Endothelial cell of umbilical vein (primary cell): Measurements from ENCODE around the gene DGKG.

ENCODE experiments used
- EZH2 ChIP-seq: IDR thresholded peaks from 2 replicates; pipeline ENCODE4 v1.6.1; 2012; ENCODE audit warnings: borderline replicate concordance, low read depth, mild to moderate bottlenecking, moderate library complexity, low read length, inconsistent platforms; ENCODE audit not compliant: severe bottlenecking
- FOS ChIP-seq: IDR thresholded peaks from 2 replicates; pipeline ENCODE4 v1.6.1; 2011; ENCODE audit warnings: mild to moderate bottlenecking, low read length, moderate library complexity, borderline replicate concordance; ENCODE audit not compliant: insufficient read depth
- POLR2A ChIP-seq: IDR thresholded peaks from 2 replicates; pipeline ENCODE4 v1.6.1; 2012; ENCODE audit warnings: low read depth, mild to moderate bottlenecking, control low read depth, low read length
- POLR2AphosphoS5 ChIP-seq: IDR thresholded peaks from 2 replicates; pipeline ENCODE4 v1.6.1; 2012; ENCODE audit warnings: low read depth, mild to moderate bottlenecking, control low read depth, low read length, moderate library complexity; ENCODE audit not compliant: insufficient read depth
- TF ChIP-seq, protein P1 (sequence below), 2 donors: IDR thresholded peaks; 1 replicate in 1 of 2; 2 replicates in 1 of 2; pipeline ENCODE4 v1.5.1; 2011; ENCODE audit warnings: low read length in 2 of 2, mild to moderate bottlenecking in 2 of 2, moderate library complexity in 2 of 2, control low read depth in 1 of 2, inconsistent platforms in 1 of 2, low read depth in 1 of 2; ENCODE audit not compliant: insufficient read depth in 1 of 2; ENCODE audit errors: extremely low read depth in 1 of 2
- TF ChIP-seq, protein P2 (sequence below): IDR thresholded peaks from 2 replicates; pipeline ENCODE4 v1.6.1; 2011; ENCODE audit not compliant: insufficient read depth, insufficient read length

DNA sequence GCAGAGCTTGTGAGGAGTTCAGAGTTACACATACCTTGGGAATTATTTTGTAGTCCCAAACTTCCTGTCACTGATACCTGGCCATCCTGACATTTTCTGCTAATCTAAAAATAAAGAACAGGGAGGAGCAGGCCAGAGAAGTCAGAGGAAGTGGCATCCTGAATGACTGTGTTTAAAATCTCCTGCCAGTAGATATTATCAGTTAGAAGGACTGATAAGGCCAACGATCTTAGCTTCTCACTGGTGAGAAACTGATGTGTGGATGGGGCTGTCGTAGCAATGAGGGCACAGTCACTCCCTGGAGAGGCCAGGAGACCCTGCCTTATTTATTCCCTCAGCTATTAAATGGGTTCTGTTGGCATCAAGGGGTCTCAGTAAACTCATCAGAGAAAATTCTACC lies 115.1 kb downstream of the DGKG start:
- TF ChIP-seq, protein P1, sequence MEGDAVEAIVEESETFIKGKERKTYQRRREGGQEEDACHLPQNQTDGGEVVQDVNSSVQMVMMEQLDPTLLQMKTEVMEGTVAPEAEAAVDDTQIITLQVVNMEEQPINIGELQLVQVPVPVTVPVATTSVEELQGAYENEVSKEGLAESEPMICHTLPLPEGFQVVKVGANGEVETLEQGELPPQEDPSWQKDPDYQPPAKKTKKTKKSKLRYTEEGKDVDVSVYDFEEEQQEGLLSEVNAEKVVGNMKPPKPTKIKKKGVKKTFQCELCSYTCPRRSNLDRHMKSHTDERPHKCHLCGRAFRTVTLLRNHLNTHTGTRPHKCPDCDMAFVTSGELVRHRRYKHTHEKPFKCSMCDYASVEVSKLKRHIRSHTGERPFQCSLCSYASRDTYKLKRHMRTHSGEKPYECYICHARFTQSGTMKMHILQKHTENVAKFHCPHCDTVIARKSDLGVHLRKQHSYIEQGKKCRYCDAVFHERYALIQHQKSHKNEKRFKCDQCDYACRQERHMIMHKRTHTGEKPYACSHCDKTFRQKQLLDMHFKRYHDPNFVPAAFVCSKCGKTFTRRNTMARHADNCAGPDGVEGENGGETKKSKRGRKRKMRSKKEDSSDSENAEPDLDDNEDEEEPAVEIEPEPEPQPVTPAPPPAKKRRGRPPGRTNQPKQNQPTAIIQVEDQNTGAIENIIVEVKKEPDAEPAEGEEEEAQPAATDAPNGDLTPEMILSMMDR (IDR thresholded peaks at IDR 0.05; ENCODE audit: extremely low read depth in 1 of 2, insufficient read depth in 1 of 2, low read depth in 1 of 2, low read length in 2 of 2): no peak
- no peak for TF ChIP-seq POLR2A
- TF ChIP-seq POLR2AphosphoS5: no peak
- TF ChIP-seq, protein P2, sequence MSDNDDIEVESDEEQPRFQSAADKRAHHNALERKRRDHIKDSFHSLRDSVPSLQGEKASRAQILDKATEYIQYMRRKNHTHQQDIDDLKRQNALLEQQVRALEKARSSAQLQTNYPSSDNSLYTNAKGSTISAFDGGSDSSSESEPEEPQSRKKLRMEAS: no peak
- TF ChIP-seq EZH2: no peak
- no peak for TF ChIP-seq FOS
